Stimulated activated CD4-positive, alpha-beta T cell treated with anti-CD3 and anti-CD28 coated beads, Interleukin-12 subunit alpha, Interleukin-12 subunit beta, amount 100 ng/mL, for 4 hours (primary cell): ENCODE data around the gene FRMPD1.
"Not testable (repeated sequence)": the region's sequence is repeated elsewhere in the genome, so short reads cannot be mapped to it uniquely, and the experiment has no call there.

ENCODE experiments used
- DNase-seq: peaks from one replicate; pipeline ENCODE4 v3.0.0-alpha.2; 2020

The FRMPD1 gene, protein sequence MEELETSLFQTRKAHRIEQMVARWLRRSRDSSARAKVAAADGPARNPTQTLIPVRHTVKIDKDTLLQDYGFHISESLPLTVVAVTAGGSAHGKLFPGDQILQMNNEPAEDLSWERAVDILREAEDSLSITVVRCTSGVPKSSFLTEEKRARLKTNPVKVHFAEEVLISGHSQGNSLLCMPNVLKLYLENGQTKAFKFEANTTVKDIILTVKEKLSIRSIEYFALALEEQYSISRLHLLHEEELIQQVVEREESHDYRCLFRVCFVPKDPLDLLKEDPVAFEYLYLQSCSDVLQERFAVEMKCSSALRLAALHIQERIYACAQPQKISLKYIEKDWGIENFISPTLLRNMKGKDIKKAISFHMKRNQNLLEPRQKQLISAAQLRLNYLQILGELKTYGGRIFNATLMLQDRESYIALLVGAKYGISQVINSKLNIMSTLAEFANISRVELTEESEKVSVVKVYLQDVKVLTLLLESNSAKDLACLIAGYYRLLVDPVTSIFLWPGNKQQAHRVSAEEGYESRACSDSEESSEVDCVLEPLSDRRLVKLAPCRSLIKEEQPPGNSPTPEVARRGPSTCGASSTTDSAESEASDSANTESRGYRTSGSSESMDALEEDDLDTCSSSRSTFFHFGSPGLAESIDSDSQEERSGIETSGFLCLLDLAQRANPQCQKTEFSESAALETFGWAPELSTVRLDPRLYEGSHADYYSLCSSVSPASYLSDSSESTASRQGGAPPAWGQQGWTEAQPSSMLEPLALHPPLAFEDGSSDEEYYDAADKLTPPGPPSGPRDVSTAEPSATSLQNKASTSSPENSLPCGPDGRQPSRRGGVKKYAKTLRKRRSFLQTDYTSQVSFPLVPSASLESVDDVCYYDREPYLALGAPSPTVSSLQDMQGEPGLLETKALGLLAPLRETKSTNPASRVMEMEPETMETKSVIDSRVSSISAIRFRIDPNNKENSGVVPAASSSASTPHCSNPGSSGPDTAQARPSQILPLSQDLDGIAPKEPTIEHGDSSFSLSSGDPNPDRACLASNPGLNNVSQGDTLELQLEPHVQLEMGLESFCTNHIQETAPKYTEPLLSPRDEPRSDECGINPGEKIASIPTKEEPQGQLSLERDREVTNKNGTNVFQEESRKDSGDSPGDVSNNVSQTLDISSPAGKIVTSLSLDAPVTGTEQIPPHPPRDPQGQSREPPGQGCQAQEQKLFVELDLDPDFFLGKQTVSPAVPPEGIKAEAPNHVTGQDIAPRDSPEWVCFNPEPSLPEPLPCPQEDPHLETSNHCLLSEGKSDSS (N-terminal part only)

DNA sequence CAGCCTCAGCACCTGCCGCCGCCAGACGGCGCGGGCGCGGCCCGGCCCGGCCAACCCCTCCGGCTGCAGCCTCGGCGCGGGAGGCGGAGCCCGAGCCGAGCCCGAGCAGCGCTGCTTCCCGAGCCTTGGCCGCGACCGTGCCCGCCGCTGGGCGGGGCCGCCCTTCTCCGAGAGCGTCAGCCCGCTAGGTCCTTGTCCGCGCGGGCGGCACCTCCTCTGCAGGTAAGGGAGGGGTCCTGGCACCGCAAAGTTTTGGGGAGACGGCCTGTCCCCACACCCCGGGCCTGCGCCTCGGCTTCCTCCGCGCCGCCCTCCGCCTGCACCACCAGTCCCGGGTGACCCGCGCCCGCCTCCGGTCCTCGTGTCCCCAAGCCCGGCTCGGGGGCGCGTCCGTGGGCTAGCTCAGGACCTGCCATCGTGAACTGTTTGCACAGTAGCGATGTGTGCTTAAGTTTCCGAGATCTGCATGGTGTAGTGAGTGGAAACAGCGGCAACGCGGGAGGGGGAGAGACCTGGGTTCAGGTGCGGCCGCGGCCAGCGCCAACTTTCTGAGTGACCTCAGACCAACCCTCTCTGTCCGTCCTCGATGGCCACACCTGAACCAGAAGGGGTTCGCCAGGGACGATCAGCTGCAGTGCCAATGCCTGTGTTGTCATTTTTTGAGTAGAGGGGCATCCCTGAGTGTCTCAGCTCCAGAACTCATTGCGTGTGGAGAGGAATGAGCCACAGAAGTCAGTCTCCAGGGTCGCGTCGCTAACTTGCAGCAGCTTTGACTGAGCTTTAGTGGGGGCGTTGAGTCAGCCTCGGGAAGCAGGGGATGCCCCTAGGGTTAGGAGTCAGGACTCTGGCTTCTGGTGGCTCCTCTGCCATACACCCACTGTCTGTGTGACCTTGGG, at the start of gene FRMPD1:
Gene FRMPD1 (plus strand): TSS at position 82 of the 896 bp plus-strand sequence. CDS start 41,688 bp downstream, outside the sequence.
- DNase-seq = peak; percentile 60

DNA sequence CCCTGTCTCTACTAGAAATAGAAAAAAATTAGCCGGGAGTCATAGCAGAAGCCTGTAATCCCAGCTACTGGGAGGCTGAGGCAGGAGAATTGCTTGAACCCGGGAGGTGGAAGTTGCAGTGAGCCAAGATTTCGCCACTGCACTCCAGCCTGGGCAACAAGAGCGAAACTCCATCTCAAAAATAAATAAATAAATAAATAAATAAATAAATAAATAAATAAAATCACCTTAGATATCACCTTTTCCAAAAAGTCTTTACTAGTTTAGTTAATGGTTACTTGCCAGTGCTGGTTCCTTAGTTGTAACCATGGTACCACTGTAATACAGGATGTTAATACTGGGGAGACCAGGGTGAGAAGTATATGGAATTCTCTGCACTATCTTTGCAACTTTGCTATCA, 48.7 kb upstream of the FRMPD1 start:
- not testable (repeated sequence) for DNase-seq

DNA sequence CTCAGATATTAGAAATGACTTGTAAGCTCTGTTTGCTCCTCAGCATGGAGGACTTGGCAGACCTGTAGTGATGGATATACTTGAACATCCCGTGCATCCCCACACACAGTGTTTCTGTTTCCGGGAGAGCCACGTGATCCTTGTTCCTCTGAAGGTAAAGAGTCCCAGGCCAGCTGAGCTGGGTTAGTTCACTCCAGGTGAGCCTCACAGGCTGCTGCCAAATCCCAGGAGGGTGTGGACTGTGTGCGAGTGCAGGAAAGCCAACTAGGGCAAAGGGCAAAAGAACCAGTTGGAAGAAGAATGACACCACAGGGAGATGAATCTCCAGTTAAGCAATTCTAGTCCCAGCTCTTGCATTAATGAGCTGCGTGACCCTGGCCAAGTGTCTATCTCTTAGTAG, 47.9 kb upstream of the FRMPD1 start:
- no peak for DNase-seq

DNA sequence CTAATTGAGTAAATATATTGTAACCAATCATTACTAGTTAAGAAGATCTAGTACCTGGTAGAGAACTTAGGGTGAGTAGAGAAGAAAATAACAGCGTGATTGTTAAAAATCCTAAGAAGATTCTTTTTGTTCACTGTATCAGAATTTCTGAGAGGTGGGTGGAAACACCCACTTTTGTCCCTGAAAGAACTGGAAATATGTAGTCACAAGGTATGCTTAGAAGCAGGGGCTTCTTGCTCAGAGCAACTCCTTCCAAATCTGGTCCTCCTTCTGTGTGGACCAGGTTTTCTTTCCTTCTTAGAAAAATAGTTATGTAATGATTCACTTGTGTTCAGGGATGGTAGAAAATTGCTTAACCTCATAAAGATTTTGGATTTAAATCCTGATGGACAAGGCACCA, 46.5 kb upstream of the FRMPD1 start:
- DNase-seq = no peak

DNA sequence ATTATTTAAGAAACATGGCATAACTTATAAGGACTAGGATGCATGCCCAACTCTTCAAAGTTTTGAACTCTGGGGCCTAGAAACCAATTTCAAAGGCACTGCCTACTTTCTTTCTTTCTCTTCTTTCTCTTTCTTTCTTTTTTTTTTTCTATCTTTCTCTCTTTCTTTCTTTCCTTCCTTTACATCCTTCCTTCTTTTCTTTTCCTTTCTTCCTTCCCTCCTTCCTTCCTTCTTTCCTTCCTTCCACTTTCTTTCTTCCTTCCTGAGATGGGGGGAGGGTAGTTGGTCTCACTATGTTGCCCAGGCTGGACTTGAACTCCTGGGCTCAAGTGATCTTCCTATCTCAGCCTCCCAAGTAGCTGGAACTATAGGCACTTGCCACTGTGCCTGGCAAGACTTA, 42.5 kb upstream of the FRMPD1 start:
- DNase-seq = no peak

DNA sequence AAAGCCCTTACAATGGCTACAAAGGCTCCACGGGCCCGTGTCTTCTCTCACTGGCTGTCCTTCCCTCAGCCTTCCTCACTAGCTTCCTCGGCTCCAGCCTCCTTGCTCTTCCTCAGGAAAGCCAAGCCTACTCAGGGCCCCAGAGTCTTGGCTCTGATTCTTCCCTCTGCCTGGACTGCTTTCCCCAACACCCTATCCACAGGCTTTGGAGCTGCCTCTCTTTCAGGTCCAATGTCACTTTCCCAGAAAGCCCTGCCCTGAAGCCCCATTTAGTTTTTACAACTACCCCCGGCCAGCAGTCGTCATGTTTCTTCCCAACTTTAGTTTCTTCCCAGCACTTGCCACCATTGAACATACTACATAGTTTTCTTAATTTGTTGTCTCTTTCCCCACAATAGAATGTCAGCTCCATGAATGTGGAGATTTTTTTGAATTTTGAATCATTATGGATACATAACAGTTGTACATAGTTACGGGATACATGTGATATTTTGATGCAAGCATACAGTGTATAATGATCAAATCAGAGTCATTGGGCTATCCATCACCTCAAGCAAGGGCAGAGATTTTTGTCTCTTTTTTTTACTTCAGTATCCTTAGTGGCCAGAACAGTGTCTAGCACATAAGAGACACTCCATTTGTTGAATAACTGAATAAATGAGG, 40.9 kb upstream of the FRMPD1 start:
- DNase-seq = no peak

DNA sequence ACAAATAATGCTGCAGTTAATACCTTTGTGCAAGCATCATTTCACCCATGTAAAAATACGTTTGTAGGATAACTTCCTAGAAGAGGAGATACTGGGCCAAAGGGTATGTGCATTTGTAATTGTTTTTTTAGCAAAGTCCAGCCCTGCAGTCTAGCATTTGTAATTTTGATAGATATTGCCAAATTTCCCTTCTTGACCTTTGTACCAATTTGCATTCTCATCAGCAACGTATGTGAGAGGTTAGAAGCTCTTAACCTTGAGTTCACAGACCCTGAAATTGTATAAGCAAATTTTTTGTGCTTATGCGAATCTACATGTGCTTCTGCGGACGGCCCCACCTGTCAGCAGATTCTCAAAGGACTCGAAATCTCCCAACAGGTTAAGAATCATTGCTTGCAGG, 39.7 kb upstream of the FRMPD1 start:
- DNase-seq = no peak

DNA sequence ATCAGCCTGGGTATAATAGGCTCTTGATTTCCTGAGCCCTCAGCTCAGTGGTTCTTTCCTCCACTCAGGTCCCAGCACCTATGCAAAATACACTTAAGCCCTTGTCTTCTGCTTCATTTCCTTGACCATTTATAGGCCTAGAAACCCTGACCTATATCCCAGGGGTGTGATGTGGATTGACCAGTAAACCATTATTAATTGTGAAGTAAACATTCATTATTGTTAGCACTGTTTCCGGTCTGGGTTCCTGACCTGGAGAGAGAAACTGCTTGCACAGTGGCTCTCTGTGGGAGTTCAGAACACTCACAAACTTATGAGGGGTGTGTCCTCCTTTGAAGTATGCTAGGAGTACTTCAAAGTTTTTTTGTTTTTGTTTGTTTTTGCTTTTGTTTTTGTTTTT, 38.8 kb upstream of the FRMPD1 start:
- no peak for DNase-seq

DNA sequence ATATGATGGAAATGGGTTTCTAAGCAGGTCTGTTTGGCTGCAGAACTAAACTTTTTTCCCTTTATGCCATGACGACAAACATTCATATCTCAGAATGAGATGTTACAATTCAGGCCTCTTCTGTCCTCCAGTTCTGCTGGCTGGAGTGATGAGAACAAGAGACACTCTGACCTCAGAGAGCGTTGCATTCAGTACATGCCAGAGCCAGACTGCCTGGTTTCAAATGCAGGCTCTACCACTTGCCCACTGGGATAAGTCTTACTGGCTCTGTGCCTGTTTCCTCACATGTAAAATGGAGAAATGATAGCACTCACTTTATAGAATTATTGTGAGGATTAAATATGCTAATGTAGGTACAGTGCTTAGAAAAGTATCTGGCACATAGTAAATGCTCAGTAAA, 33.6 kb upstream of the FRMPD1 start:
- DNase-seq = no peak

DNA sequence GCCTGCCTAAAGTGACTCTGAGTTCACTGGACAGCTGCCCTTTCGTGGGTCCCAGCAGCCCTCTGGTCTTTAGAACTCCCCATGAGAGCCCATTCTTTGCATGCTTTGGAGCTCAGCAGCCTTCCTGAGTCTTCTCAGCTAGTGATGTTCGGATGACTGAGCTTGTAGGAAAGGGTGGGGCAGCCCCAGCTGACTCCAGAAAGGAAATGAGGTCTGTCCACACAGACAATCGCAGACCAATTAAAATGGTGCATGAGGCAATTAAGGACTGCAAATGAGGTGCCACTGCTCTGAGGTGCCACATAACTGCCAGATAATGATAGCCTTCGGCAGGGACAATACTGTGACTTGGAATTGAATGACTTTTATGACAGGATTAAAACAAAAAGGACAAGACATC, 32.9 kb upstream of the FRMPD1 start:
- DNase-seq = no peak

DNA sequence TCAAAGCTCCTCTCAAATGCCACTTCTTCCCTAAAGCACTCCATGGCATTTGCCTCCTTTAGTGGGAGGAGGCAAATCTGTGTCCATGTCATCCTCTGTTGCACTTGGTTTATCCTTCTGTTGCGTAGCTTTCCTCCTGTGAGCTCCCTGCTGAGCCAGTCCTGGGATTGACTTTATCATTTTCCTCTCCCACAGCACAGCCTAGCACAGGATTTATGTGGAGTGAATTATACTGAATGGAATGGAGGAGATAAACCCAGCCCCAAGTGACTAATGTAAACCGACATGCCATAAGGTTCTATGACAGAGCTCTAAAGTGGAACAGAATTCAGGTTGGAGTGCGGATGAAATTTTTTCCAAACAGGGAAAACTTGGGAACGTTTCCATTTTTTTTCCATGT, 31.9 kb upstream of the FRMPD1 start:
- no peak for DNase-seq

DNA sequence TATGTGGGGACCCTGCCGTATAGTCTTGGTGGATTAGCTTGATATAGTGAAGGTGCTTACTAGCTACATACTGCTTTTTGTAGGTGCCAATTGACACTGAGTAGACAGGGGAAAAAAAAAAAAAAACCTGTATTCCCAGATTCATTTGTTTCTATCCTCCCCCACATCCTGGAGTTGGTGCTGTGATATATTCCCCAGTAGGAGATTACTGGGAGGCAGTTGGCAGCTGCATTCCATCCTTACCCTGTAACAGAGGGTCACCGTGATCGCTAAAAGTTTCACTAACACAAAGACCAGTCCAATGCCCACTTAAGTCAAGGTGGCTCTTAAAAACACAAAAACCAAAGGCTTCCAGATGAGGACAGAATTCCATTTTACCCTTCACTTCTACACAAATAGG, 30.9 kb upstream of the FRMPD1 start:
- no peak for DNase-seq

DNA sequence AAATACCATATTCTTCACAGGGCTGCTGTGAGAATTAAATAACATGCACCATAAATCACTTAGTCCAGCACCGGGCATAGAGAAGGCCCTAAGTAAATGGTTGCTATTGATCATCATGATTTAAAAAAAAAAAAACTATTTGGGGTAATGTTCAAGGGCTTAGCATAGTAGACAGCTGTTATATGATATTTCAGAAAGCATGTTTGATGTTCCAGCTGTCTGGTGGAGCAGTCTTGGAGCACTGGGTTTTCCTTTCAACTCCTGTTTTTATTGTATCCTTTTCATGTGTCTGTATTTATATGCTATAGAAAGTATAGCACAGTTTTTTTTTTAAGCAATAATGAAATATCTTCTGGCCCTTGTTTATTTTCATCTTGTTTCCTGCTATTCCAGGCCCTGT, 30.4 kb upstream of the FRMPD1 start:
- DNase-seq = no peak

DNA sequence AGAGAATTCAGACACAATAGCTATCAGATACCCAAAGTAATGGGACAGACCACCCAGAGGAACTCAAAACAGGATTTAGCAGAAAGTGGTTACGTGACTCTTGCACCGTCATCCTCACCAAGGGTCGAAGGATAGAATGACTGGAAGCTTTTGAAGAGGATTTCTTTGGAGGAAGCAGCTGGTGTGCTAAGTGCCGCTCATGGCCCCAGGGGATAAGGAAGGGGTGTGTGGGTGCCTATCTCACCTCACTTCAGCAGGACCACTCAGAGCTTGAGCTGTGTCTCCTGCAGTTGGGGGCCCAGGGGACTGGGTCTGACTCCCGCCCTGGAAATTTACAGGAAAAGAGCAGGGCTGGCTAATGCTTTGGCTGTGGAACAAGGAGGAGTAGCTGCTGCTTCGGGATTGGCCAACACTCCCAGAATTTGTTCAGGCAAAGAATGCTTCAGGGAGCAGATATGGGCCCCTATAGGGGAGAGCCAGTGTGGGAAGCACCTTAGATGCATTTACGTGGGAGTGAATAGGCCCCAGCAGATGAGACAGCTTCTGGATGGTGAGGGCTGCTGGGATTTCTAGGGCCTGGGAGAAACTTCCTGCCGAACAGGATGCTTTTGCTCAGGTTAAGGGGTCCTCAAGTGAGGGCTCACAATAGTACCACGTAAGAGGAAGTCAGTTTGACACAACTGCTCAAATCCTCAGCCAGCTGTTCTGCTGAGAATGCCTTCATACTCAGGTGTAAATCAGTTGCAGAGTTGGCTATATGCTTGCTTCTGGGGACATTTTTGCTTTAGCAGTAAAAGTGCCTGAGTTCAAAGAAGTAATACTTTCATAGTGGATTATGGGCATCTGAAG, 29.3 kb upstream of the FRMPD1 start:
- no peak for DNase-seq

DNA sequence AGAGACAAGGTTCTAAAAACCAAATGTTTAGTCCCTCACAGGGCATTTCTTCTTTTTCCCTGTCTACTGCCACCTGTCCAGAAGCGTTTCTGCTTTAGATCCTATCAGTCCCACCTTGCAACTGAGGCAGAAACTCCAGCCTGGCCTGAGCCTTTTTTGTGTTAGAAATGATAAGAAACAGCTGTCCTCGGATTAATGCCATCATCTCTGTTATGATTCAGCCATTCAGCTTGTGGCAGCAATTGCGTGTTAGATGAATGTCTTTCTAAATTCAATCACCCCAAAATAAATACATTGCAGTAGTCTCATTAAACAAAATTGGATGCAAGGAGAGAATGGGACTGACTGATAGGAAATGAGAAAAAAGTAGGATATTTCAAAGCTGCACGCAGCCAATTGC, 28.3 kb upstream of the FRMPD1 start:
- no peak for DNase-seq

DNA sequence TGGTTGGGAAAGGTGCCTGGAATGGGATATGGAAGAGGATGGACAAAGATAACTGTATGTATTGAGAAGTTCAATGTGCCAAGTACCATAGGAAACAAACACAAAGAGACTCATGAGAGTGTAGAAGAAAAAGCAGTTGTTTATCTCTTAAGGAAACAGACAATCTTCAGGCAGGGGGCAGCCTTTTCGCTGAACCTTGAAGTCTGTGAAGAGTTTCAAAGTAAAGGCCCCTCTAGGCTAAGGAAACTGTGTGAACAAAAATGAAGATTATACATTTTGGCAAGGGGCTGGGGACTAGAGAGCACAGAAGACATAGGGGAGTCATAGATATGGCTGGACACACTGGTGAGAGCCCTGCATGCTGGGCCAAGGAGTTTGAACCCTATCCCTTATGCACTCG, 27.5 kb upstream of the FRMPD1 start:
- DNase-seq = no peak

DNA sequence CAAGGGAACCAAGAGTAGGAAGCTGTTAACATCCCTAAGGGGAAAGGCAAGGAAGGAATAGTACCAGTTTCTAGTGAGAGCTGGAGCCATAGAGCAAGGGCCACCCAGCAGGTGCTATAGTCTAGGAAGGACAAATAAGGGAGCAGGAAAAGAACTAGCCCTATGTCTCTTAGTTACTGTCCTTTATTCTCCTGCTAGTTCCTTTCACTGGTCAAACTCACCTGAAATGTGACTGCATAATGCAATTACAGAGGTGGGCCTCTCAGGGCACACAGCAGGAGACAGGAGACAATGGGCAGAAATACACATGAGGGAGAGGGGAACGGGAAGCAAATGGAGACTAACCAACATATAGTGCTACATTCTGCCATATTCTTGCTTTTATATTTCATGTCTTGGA, 26.7 kb upstream of the FRMPD1 start:
- no peak for DNase-seq

DNA sequence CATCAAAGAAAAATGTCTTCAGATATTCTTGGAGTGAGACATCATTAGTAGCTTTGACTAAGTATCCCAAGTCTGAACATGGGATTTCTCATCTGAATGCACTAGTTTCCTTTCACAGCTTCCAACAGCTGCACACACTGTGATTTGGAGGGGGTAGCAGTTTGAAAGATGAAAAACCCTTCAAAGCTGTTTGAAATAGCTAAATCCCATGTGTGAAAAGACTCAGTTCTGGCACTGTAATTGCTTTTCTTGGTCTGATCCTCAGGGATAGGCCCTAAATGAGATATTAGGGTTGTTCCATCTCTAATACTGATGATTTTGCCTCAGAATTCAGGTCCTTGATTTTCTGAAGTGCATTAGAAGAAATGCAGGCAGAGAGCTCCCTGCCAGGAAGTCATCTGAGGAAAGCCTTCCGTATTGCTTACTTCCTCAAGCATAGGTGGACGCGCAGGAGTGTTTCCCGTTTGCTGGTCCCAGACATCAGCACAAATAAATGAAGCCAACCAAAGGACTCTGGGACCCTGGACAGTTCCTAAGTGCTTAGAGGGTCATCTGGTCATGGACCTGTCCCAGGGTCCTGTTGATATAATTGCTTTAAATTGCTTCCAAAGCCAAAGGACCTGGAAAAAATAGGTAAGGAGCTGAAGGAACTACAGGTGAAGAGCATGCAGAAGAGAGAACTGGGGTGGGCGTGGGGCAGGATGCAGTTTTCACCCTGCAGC, 25.6 kb upstream of the FRMPD1 start:
- DNase-seq = no peak

DNA sequence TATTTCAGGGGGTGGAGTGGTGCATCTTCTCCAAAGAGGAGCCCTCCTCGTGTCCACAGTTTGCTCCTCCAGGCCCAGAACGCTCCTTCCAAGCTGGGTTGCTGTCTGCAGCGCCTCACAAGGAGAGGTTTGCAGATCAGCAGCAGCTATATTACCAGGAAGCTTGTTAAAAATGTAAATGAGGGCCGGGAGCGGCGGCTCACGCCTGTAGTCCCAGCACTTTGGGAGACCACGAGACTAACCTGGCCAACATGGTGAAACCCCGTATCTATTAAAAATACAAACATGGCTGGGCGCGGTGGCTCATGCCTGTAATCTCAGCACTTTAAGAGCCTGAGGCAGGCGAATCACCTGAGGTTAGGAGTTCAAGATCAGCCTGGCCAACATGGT, 25.0 kb upstream of the FRMPD1 start:
- no peak for DNase-seq

DNA sequence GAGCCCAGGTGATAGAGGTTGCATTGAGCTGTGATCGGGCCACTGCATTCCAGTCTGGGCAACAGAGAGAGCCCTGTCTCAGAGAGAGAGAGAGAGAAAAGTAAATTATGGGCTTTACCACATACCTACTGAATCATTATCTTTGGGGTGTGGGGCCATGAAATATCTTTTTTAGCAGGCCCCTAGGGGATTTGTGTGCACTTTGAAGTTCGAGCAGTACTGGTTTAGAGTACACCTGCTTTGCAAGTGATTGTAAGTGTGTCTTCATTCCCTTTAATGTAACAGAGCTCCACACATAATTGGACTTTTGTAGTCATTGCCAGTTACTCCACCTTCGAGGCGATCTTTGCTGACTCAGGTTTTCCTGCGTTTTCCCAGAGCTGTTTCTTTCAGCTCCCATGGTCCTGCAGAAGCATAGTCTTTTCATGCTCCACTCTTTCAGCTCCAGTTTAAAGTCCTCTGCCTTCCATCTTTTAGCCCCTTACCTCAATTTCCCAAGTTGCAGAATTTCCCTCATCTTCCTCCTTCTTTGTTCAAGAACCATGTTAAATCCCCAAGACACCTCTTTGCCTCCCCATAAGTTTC, 24.0 kb upstream of the FRMPD1 start:
- no peak for DNase-seq
